Measurements from ENCODE around the gene CHST11. TPM values are rescaled to one million over a fixed set of nuclear protein-coding genes. Genes with fewer than 3 reads are reported as not detected.
"Not testable (repeated sequence)": the region's sequence is repeated elsewhere in the genome, so short reads cannot be mapped to it uniquely, and the experiment has no call there.

Gene CHST11
- total and polyA plus RNA-seq, 10 of the 15 experiments (the other 5 are each of a cell fraction or from before 2014, with no cell fraction given), result 1.9 to 38.1 (median 17.2) TPM

- no peak for TF ChIP-seq RCOR1 (conservative IDR thresholded peaks at IDR 0.05; ENCODE audit: low read depth, low read length)
- no peak for TF ChIP-seq NR2C1 (IDR thresholded peaks at IDR 0.05)
- TF ChIP-seq TCF12 (IDR thresholded peaks at IDR 0.05; ENCODE audit: low read depth, low read length), result no peak
These were observed 104.1 kb downstream of the CHST11 start (continued) for GRCh38 chr12:104560881-104561280.

- Histone ChIP-seq H3K36me3 (ENCODE audit: control insufficient read depth in 2 of 2, insufficient read depth in 2 of 2, low read length in 1 of 2) (peaks cover 0 to 1% of the 10 kb centered on the region in 2 experiments; a peak in 3 of 4 replicates), H3K27ac (ENCODE audit: control insufficient read depth, insufficient read depth) (no peak overlapping the region), H3K4me1 (ENCODE audit: control insufficient read depth, insufficient read depth, low read length) (peaks cover 9% of the 10 kb centered on the region; the same call in 1 of the 2 replicates), H3K27me3 (replicated peaks in 1 of 2; ENCODE audit: control insufficient read depth in 2 of 2, insufficient read depth in 2 of 2, low read length in 1 of 2) (no peaks in the 10 kb centered on the region), H3K79me2 (ENCODE audit: control insufficient read depth, insufficient read depth, low read length) (peaks cover 28% of the 10 kb centered on the region), H3K4me2 (ENCODE audit: control insufficient read depth, insufficient read depth) (no peak overlapping the region), H3K4me3 (no peak overlapping the region), H2AFZ (ENCODE audit: control insufficient read depth, low read depth, low read length) (no peak overlapping the region), H3K9ac (ENCODE audit: control insufficient read depth, insufficient read depth, low read length) (no peak overlapping the region), H3K9me3 (replicated peaks; ENCODE audit: control insufficient read depth, insufficient read depth, low read length) (peaks cover 17% of the 10 kb centered on the region), H4K20me1 (ENCODE audit: control insufficient read depth, insufficient read depth) (no peaks in the 10 kb centered on the region)
- in situ Hi-C loops (cut with MboI) (no loop called here), intact Hi-C loops (cut with micrococcal nuclease; ENCODE audit: unreplicated experiment) (no loop called here)
- TF ChIP-seq BCLAF1 (IDR thresholded peaks at IDR 0.05), result no peak
- no peak for TF ChIP-seq ZNF592 (IDR thresholded peaks at IDR 0.05)
- BruUV-seq (replicated peaks), result no TSS peak
- no peak for FAIRE-seq
- RAD21 ChIA-PET (ENCODE audit: unreplicated experiment), result no interaction called here
- no peak for DNase-seq (ENCODE audit: low read depth, low spot score)
- SMC1A ChIA-PET (ENCODE audit: uncharacterized antibody, unreplicated experiment), result interaction anchor here (0.7 to 2.5 kb wide), 3 partner anchors 18 to 63 kb away, joined by 4 to 6 read pairs (median 5); no protein-coding TSS in a partner anchor
- ATAC-seq, result no peak
- CTCF ChIA-PET, result interaction anchor here (1.2 to 1.4 kb wide), 2 partner anchors 13 to 30 kb away, joined by 3 read pairs; no protein-coding TSS in a partner anchor
- WGBS (ENCODE audit: insufficient coverage, insufficient replicate concordance, low lambda C conversion rate, missing lambda C conversion rate), result 96% methylated on average over 4 of the region's 4 CpGs
- POLR2A ChIA-PET, result no interaction called here
These were observed 106.0 kb downstream of the CHST11 start for GRCh38 chr12:104562763-104563162.

- POLR2A ChIA-PET, result interaction anchor here (1.5 kb wide), 1 partner anchor 10 kb away, joined by 5 read pairs; no protein-coding TSS in a partner anchor
- WGBS (ENCODE audit: insufficient coverage, insufficient replicate concordance, low lambda C conversion rate, missing lambda C conversion rate), result 100% methylated on average over 3 of the region's 3 CpGs
- not testable (repeated sequence) for DNase-seq (ENCODE audit: low read depth, low spot score); H3K4me3 ChIP-seq; FAIRE-seq; ATAC-seq; H3K9ac ChIP-seq (ENCODE audit: control insufficient read depth, insufficient read depth, low read length); H3K4me2 ChIP-seq (ENCODE audit: control insufficient read depth, insufficient read depth); H3K27me3 ChIP-seq (replicated peaks in 1 of 2; ENCODE audit: control insufficient read depth in 2 of 2, insufficient read depth in 2 of 2, low read length in 1 of 2); BruUV-seq (replicated peaks); H2AFZ ChIP-seq (ENCODE audit: control insufficient read depth, low read depth, low read length); H4K20me1 ChIP-seq (ENCODE audit: control insufficient read depth, insufficient read depth); H3K27ac ChIP-seq (ENCODE audit: control insufficient read depth, insufficient read depth); H3K36me3 ChIP-seq (ENCODE audit: control insufficient read depth in 2 of 2, insufficient read depth in 2 of 2, low read length in 1 of 2)
- RAD21 ChIA-PET (ENCODE audit: unreplicated experiment), result interaction anchor here (1.5 kb wide), 1 partner anchor 30 kb away, joined by 3 read pairs; no protein-coding TSS in a partner anchor
- intact Hi-C loops (cut with micrococcal nuclease; ENCODE audit: unreplicated experiment) (loop anchor here (5.0 kb wide), 1 partner anchor 87 kb away; no protein-coding TSS in a partner anchor), in situ Hi-C loops (cut with MboI) (loop anchor here (5.0 kb wide), 1 partner anchor 102 kb away; no protein-coding TSS in a partner anchor)
- Histone ChIP-seq H3K9me3 (replicated peaks; ENCODE audit: control insufficient read depth, insufficient read depth, low read length) (peaks cover 18% of the 10 kb centered on the region), H3K4me1 (ENCODE audit: control insufficient read depth, insufficient read depth, low read length) (peaks cover 23% of the 10 kb centered on the region), H3K79me2 (ENCODE audit: control insufficient read depth, insufficient read depth, low read length) (peaks cover 40% of the 10 kb centered on the region)
- CTCF ChIA-PET, result interaction anchor here (0.6 kb wide), 1 partner anchor 20 kb away, joined by 4 read pairs; no protein-coding TSS in a partner anchor
- SMC1A ChIA-PET (ENCODE audit: uncharacterized antibody, unreplicated experiment), result interaction anchor here (0.6 to 2.5 kb wide), 3 partner anchors 16 to 1246 kb away, joined by 3 to 6 read pairs (median 3); no protein-coding TSS in a partner anchor
These were observed 107.9 kb downstream of the CHST11 start for GRCh38 chr12:104564662-104565061.
